Measurements from ENCODE around the gene CBX1.

Gene CBX1

GRCh38 chr17:48101012-48101720 lies at the start of gene CBX1:
CBX1 (minus strand) TSS chr17:48101478; CDS start chr17:48077004, 24,474 bp downstream.
- DNase-seq = peak; percentile 94

GRCh38 chr17:48150597-48151001 lies 49.3 kb upstream of the CBX1 start:
- DNase-seq = no peak

GRCh38 chr17:48149787-48150463 lies 48.6 kb upstream of the CBX1 start:
- no peak for DNase-seq

DNA sequence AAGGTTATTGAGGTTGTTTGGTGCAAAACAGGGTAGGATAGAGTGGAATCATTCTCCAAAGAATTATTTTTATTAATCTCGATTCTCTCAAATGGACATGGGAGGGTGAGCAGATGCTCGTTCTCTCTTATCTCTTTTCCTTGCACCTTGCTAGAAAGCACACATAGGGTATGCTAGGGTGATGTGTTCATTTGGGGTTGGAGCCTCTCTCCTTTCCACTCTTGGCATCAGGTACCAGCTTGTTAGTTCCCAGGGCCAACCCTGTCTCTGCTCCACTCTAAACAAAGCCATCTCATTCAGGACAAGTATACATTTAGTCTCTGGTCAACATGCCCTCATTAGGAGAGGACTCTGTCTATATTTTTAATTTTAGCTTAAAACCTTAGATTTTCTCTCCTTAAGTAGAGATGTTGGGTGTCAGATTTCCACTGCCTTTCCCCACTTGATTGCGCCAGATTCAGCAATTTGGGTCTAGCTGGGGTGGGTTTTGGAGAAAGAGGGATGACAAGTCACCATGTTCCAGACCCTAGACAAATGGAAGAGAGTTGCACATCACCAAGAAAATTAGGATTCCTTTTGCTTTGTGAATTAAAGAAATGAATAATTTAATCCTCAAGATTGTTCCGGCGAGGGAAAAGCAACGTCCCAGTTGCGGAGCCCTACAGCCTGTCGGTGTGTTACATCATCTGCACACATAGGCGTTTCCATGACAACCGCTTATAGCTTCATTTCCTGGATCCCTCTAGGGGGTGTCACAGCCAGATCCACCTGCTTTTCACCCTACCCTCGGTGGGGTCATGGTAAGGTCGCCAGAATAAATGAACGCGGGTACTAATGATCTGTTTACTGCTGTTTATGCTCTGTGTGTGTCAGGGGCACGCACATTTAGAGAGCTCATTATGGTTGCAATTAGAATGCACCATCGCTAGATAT lies 47.8 kb upstream of the CBX1 start:
- DNase-seq = peak; percentile 78

GRCh38 chr17:48148029-48148770 lies 46.9 kb upstream of the CBX1 start:
- peak; percentile 82 for DNase-seq

DNA sequence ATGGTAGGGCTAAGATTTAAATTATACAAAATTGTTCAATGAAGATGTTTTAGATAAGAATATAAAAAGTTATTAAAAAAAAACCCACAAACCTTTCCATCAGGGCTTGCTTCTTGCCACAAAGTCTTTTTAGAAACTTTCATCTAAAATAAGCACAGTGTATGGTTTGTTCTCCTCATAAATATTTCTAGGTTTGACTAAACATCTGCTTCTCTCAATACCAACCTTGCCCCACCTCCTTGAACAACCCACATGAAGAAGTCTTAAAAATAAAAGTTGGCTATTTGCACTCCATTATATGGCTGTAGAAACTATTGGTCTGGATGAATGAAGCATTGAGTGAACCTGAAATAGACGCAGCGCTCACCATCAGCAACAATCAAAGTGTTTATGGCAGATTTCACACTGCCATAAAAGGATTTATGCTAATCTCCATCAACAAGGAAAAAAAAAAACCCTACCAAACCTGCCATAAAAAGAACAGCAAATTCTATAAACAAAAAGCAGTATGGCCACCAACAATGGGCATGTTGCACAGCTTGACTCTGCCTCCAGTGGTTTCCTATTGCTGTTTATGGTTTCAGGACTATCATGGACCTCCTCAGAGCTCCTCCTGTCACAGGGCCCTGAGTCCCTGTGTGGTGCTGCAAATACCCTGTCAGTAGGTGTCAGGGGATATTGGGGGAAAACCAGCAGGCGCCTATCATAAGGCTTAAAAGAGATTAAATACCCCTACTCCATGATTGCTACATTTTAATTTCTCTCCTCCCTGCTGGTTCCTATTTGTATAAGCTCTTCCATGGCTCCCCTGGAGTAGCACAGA lies 43.9 kb upstream of the CBX1 start:
- DNase-seq = no peak

GRCh38 chr17:48144231-48144630 lies 43.0 kb upstream of the CBX1 start:
- DNase-seq = no peak

GRCh38 chr17:48143629-48144028 lies 42.4 kb upstream of the CBX1 start:
- DNase-seq = no peak

GRCh38 chr17:48139944-48140343 lies 38.7 kb upstream of the CBX1 start:
- DNase-seq = no peak

- no peak for DNase-seq
Observed at GRCh38 chr17:48137656-48138055, 36.4 kb upstream of the CBX1 start.

GRCh38 chr17:48134912-48135480 lies 33.7 kb upstream of the CBX1 start:
- DNase-seq = no peak

DNA sequence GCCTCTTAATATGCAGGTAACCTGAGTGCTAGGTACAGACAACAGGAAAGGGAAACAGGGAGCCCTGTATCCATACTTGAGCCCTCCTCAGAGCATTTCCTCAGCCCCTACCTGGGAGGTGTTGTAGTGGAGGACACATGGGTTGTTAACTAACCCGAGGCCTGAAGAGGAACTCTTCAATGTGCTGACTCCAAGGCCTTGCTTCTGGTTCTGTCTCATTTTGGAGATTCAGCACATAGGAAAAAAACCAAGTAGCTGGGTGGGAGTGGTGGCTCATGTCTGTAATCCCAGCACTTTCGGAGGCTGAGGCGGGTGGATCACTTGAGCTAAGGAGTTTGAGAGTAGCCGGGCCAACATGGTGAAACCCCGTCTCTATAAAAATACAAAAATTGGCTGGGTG lies 31.1 kb upstream of the CBX1 start:
- no peak for DNase-seq

- no peak for DNase-seq
Observed at GRCh38 chr17:48131216-48131824, 30.0 kb upstream of the CBX1 start.

DNA sequence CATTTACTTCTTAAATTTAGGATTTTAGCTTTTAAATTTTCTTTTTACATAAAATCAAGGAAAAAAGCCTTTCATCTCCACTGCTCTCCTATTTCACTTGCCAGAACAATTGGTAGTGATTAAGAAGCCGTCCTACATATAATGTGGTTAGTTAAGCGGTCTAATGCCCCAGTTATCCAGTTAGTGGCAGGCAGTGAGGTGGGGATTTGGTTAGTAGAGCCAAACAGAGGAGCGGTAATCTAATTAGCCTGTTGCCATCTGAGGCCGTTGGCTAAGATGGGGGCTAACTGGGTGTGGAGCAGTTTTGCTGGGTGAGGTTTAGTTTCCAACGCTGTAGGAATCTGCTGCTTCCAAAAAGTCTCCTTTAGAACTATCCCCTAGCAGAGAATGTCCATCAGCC lies 28.7 kb upstream of the CBX1 start:
- peak; percentile 42 for DNase-seq

- DNase-seq = peak; percentile 37
Observed at GRCh38 chr17:48128400-48128799, 27.1 kb upstream of the CBX1 start.

DNA sequence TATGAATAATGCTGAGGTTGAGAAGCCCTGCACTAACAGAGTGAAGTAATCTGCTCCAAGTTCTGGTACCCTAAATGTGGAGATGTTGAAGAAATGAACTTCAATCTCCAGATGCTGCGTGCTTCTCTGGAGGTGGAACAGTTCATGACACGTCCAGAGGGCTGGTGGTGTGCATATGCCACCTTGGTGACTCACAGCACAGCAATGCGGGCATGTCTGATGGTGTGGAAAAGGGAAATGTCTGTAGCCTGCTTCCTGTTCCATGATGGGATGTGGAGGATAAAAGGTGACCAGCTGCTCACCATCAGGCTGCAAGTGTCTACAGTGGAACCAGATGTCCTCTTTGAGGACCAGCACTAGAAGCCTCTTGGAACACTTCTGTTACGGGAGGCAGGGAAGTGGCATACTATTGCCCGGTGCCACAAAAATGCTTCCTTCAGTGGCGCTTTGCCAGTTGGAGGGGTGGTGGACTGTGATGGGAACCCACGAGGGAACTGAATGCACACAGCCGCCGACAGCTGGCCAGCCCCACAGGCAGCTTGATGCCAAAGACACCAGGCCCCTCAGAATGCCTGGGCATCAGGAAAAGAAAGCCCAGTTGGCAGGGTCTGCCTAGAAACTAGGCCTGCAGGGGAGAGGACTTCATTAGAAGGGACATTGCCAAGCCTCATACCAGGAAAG lies 26.2 kb upstream of the CBX1 start:
- peak; percentile 62 for DNase-seq

GRCh38 chr17:48126532-48126850 lies 25.2 kb upstream of the CBX1 start:
- DNase-seq = no peak

DNA sequence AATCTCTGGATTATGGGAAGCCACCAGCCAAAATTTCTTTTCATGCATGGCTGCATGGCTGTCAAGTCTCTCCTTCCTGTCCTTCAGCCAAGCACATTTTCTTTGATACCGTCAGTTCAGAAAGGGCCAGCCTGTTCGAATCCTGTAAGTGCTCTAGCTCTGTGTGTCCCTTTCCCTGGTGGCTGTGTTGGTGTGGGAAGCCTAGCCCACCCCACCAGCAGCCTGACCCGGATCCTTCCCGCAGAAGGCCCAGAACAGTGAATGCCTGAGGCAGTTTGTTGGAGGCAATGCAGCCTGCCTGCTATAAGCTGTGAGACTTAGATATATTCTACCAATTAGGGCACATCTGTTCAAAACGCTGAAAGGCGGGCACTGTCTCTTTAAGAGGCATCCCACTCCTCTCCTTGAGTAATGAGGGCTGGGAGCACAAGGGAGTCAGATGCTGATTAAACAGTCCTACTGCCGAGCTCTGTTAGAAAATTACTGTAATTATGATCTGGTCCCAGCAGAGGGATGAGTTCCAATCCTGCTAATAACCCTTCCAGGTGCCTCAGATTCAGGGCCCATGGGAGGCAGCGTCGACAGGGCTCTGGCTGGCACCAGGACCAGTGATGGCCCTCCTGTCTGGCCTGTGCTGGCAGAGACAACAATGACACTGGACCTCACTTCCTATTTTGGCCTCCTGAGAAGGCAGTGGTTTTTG lies 24.7 kb upstream of the CBX1 start:
- DNase-seq = no peak

DNA sequence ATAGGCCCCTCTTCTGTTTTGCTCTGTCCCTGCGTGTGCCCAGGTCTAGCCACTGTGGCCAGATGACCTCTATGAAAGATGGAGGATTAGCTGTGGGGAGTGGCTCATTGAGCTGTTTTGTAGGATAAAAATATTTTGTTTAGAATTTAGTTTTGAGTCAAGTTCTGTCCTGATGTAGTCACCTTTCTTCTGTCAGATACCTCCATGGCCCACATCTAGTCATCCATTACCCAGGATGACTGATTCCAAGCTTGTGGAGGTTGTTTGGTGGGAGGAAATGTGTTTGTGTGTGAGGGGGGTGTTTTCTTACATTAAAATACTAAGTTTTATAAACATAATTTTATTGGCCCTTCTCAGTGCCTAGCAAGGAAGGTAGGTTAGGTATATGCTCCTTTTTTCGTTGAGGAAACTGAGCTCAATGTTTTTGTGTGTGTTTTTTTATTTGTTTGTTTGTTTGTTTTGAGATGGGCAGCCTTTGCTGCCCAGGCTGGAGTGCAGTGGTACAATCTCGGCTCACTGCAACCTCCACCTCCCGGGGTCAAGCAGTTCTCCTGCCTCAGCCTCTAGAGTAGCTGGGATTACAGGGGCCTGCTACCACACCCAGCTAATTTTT lies 22.6 kb upstream of the CBX1 start:
- no peak for DNase-seq
